Stimulated activated CD8-positive, alpha-beta memory T cell treated with anti-CD3 and anti-CD28 coated beads, Interleukin-2, amount 100 ng/mL, for 1 hour (primary cell): ENCODE results near the gene ACTN4.
"Not testable (repeated sequence)": the region's sequence is repeated elsewhere in the genome, so short reads cannot be mapped to it uniquely, and the experiment has no call there.

Experiments used
- DNase-seq, 2 donors: peaks; one replicate each; pipeline ENCODE4 v3.0.0-alpha.2; 2020; ENCODE audit warnings: low read depth in 2 of 2

Gene ACTN4

DNA sequence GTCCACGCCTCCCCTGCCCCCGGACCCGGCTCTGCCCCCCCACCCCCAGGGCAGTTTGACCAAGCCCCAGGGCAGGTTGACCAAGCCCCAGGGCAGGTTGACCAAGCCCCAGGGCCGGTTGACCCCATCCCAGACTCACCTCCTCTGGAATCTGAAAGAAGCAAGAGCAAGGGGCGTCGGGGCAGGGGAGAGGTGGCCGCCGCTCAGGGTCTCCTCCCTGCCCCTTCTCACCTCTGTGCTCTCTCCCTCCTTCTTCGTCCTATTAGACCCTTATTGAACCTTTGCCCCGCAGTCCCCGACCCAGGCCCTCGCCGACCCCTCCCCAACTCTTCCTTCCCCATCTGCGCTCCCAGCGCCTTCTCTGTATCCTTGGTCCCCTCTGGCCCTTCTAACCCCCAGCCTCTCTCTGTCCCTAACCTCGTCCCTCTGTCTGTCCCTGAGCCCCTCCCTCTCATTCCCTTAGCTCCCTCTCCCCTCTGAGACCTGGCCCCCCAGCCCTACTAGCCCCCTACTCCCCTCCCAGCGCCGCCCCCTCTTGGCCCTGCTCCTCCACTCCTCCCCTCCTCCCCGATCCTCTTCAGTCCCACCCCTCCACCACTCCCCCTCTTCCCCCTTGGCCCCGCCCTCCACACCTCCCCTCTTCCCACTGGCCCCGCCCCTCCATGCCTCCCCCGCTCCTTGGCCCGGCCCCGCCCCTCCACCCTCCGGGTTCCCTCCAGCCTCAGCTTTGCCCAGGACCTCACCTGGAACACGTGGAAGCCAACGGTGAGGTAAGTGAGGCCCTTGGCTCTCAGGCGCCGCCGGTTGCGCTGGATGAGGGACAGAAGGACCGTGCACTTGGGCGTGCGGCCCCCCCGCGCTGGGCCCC lies 89.2 kb downstream of the ACTN4 start:
- DNase-seq: peak in 1 of 2 donors; percentile 55

GRCh38 chr19:38737281-38737865 lies 89.9 kb downstream of the ACTN4 start:
- DNase-seq: no peak

GRCh38 chr19:38737921-38738737 lies 90.7 kb downstream of the ACTN4 start:
- DNase-seq: no peak

- DNase-seq: no peak
Measured at GRCh38 chr19:38739440-38740256, 92.2 kb downstream of the ACTN4 start.

DNA sequence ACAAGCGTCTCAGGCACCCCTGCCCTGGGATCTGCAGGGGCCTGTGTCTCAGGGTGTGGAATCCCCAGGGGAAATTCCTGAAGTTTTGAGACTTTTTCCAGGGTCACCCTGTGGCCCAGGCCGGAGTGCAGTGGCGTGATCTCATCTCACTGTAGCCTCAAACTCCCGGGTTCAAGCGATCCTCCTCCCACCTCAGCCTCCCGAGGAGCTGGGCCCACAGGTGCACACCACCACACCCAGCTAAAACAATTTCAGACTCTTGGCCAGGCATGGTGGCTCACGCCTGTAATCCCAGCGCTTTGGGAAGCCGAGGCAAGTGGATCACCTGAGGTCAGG lies 92.8 kb downstream of the ACTN4 start:
- no peak for DNase-seq

- DNase-seq: no peak
Measured at GRCh38 chr19:38740932-38741331, 93.5 kb downstream of the ACTN4 start.

GRCh38 chr19:38741670-38742069 lies 94.2 kb downstream of the ACTN4 start:
- no peak for DNase-seq

DNA sequence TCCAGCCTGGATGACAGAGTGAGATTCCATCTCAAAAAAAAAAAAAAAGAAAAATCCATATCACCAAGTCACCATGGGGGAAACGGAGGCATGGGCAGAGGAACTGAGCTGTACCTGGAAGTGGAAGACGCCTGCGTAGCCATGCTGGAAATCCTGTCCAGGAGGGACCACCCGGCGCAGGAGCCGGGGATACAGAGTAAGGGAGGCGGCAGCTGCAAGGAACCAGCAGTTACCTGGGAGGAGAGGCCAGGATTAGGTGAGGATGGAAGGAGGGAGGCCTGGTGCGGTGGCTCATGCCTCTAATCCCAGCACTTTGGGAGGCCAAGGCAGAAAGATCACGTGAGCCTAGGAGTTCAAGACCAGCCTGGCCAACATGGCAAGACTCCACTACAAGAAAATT lies 94.8 kb downstream of the ACTN4 start:
- no peak for DNase-seq

DNA sequence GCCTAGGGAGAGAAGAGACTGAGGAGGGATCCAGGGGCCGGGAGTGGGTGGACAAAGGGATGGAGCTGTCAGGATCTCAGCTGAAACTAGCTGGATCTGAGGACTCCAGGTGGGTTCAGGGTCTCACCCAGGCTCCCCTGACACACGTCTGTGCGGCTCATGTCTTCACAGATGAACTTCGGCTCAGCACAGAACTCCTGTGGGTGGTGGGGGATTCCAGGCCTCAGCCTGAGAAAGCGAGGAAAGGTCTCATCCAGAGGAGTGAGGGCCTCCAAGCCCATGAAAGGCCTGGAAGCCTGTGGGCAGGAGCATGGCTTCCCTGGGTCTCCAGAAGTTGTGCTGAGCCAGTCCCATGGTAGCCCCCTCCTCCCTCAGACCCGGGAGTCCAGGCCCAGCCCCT lies 95.5 kb downstream of the ACTN4 start:
- DNase-seq: no peak

DNA sequence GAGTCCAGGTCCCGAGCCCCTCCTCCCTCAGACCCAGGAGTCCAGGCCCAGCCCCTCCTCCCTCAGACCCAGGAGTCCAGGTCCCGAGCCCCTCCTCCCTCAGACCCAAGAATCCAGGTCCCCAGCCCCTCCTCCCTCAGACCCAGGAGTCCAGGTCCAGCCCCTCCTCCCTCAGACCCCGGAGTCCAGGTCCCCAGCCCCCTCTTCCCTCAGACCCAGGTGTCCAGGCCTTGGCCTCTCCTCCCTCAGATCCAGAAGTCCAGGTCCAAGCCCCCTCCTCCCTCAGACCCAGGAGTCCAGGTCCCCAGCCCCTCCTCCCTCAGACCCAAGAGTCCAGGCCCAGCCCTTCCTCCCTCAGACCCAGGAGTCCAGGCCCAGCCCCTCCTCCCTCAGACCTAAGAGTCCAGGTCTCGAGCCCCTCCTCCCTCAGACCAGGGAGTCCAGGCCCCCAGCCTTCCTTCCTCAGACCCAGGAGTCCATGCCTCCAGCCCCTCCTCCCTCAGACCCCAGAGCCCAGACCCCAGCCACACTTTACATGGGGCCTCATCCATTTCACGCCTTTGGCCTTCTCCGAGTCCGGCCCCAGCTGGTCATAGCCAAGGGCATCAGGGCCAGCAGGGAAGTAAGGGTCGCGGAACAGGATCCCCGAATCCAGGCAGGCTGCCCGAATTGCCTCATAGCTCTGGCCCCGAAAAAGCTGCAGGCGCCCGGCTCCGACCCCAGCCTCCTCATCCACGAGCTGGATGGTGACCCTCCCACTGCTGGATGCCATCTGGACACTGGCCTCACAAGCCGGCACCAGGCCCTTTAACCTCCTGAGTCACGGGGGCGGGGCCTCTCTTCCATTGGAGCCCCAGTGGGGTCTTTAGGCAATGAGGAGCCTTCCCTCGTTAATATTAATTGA lies 96.2 kb downstream of the ACTN4 start:
- no peak for DNase-seq

DNA sequence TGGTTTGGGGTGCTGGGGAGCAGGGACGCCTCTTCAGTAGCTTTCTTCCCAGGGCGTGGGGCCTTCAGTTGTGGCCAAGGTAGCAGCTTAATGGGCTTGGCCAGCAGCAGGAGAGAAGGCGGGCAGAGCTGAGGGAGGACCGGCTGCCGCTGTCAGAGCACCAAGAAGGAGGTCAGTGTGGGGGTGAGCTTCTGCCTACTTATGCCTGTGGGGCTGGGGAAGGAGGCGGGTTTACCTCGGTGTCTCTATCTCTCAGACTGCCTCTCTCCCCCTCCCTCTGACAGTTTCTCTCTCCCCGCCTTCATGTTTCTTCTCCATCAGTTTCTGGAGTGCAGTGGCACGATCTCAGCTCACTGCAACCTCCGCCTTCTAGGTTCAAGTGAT lies 96.8 kb downstream of the ACTN4 start, which contains the start of gene CAPN12:
CAPN12 (minus strand) TSS at position 177 of the 384 bp plus-strand sequence. CDS start 309 bp downstream, outside the sequence.
- no peak for DNase-seq

DNA sequence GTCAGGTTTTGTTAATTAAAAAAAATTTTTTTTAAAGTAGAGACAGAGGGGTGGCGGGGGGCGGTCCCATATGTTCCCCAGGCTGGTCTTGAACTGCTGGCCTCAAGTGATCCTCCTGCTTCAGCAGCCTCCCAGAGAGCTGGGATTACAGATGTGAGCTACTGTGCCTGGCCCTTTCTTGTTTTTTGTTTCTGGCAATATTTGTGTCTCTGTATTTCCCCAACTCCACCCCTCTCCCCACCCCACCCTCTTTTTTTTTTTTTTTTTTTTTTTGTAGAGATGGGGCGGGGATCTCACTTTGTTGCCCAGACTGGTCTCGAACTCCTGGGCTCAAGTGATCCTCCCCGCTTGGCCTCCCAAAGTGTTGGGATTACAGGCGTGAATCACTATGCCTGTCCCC lies 97.4 kb downstream of the ACTN4 start:
- DNase-seq: no peak

DNA sequence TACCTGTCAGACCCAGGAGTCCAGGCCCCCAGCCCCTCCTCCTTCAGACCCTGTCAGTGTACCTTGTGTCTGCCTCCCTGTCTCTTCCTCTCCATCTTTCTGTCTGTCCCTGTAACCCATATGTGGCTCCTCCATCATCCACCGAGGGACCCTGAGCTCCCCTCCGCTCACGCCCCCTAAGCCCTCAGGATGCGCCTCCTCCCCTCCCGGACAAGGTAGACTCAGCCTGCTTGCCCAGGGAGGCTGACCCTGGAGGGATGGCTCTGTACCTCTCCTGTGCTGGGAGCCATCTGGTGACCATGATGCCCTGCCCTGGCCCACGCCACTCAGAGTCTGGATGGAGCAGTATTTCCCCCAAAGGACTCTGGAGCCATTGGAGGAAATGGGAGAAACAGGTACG lies 97.9 kb downstream of the ACTN4 start:
- no peak for DNase-seq

GRCh38 chr19:38753783-38754182 lies 106.3 kb downstream of the ACTN4 start:
- not testable (repeated sequence) for DNase-seq

DNA sequence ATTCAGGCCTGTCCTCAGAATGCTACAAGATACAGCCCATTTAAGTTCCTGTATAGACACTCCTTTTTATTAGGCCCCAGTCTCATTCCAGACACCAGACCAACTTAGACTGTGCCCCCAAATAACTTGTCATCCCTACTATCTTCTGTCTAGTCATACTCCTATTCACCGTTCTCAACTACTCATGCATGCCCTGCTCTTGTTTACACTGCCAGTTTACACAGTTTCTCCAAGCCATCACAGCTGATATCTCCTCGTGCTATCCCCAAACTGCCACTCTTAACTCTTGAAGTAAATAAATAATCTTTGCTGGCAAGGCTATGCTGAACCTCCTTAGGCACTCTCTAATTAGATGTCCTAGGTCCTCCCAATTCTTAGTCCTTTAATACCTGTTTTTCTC lies 106.7 kb downstream of the ACTN4 start:
- not testable (repeated sequence) for DNase-seq

- no peak for DNase-seq
Measured at GRCh38 chr19:38759590-38760003, 112.1 kb downstream of the ACTN4 start.

- DNase-seq: not testable (repeated sequence)
Measured at GRCh38 chr19:38760805-38761517, 113.5 kb downstream of the ACTN4 start.

GRCh38 chr19:38761884-38762389 lies 114.5 kb downstream of the ACTN4 start:
- DNase-seq: not testable (repeated sequence)

DNA sequence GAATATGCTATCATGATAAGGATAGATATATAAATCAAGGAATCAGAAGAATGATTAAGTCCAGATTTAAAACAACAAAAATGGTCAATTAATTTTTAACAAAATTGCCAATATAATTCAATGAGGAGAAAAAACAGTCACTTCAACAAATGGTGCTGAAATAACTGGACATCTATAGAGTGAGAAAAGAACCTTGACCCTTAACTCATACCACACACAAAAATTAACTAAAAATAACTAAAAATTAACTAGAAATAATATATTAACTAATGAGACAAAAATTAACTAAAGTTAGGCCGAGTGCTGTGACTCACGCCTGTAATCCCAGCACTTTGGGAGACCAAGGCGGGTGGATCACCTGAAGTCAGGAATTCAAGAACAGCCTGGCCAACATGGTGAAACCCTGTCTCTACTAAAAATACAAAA lies 116.4 kb downstream of the ACTN4 start:
- DNase-seq: no peak

- no peak for DNase-seq
Measured at GRCh38 chr19:38765214-38765613, 117.8 kb downstream of the ACTN4 start.
